ENCODE data around the gene SPI1.

GRCh38 chr11:47417712-47418111 lies 39.4 kb upstream of the SPI1 start:
- TF ChIP-seq CTCF (conservative IDR thresholded peaks at IDR 0.05; ENCODE audit: low read length), result no peak
- TF ChIP-seq EZH2phosphoT487 (IDR thresholded peaks at IDR 0.05; ENCODE audit: borderline replicate concordance, low read depth, low read length), result no peak
